Measurements from ENCODE around the gene MYDGF.

MYDGF gene

DNA sequence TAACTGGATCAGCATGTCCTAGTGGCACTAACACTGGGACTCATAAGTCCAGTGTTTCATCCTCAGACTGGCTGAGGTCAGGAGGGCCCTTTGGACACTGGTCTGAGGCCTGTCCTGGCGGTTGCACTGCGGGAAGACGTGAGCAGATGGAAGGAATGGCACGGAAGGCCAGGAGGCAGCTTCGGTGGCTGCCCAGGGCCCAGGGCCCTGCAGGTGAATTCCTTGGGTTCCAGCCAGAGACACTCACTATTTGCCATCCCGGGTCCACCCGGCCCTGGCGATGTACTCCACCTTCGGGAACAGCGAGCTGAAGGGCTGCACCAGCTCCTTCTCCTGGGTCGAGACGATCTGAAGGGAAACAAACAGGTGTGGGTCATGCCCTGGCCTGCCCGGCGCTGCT, 27.2 kb upstream of the MYDGF start:
- TF ChIP-seq GABPA (IDR thresholded peaks at IDR 0.05; ENCODE audit: low read depth), result no peak
- TF ChIP-seq, protein P1, sequence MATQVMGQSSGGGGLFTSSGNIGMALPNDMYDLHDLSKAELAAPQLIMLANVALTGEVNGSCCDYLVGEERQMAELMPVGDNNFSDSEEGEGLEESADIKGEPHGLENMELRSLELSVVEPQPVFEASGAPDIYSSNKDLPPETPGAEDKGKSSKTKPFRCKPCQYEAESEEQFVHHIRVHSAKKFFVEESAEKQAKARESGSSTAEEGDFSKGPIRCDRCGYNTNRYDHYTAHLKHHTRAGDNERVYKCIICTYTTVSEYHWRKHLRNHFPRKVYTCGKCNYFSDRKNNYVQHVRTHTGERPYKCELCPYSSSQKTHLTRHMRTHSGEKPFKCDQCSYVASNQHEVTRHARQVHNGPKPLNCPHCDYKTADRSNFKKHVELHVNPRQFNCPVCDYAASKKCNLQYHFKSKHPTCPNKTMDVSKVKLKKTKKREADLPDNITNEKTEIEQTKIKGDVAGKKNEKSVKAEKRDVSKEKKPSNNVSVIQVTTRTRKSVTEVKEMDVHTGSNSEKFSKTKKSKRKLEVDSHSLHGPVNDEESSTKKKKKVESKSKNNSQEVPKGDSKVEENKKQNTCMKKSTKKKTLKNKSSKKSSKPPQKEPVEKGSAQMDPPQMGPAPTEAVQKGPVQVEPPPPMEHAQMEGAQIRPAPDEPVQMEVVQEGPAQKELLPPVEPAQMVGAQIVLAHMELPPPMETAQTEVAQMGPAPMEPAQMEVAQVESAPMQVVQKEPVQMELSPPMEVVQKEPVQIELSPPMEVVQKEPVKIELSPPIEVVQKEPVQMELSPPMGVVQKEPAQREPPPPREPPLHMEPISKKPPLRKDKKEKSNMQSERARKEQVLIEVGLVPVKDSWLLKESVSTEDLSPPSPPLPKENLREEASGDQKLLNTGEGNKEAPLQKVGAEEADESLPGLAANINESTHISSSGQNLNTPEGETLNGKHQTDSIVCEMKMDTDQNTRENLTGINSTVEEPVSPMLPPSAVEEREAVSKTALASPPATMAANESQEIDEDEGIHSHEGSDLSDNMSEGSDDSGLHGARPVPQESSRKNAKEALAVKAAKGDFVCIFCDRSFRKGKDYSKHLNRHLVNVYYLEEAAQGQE (IDR thresholded peaks at IDR 0.05; ENCODE audit: insufficient replicate concordance, low read depth), result no peak
- TF ChIP-seq POLR2AphosphoS5 (IDR thresholded peaks at IDR 0.05; ENCODE audit: low read depth), result no peak
- TF ChIP-seq SPI1 (IDR thresholded peaks at IDR 0.05; ENCODE audit: borderline replicate concordance, low read depth), result no peak
- TF ChIP-seq, protein P2, sequence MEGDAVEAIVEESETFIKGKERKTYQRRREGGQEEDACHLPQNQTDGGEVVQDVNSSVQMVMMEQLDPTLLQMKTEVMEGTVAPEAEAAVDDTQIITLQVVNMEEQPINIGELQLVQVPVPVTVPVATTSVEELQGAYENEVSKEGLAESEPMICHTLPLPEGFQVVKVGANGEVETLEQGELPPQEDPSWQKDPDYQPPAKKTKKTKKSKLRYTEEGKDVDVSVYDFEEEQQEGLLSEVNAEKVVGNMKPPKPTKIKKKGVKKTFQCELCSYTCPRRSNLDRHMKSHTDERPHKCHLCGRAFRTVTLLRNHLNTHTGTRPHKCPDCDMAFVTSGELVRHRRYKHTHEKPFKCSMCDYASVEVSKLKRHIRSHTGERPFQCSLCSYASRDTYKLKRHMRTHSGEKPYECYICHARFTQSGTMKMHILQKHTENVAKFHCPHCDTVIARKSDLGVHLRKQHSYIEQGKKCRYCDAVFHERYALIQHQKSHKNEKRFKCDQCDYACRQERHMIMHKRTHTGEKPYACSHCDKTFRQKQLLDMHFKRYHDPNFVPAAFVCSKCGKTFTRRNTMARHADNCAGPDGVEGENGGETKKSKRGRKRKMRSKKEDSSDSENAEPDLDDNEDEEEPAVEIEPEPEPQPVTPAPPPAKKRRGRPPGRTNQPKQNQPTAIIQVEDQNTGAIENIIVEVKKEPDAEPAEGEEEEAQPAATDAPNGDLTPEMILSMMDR (IDR thresholded peaks at IDR 0.05; ENCODE audit: insufficient read depth, low read length), result no peak
- no peak for DNase-seq (ENCODE audit: low read depth in 1 of 2, low spot score in 1 of 2)
- Histone ChIP-seq H3K27me3 (ENCODE audit: insufficient read depth, poor library complexity, severe bottlenecking) (no peaks in the 10 kb centered on the region), H3K27ac (replicated peaks) (no peak overlapping the region), H3K4me3 (replicated peaks; ENCODE audit: insufficient read depth, low read length) (no peak overlapping the region)

DNA sequence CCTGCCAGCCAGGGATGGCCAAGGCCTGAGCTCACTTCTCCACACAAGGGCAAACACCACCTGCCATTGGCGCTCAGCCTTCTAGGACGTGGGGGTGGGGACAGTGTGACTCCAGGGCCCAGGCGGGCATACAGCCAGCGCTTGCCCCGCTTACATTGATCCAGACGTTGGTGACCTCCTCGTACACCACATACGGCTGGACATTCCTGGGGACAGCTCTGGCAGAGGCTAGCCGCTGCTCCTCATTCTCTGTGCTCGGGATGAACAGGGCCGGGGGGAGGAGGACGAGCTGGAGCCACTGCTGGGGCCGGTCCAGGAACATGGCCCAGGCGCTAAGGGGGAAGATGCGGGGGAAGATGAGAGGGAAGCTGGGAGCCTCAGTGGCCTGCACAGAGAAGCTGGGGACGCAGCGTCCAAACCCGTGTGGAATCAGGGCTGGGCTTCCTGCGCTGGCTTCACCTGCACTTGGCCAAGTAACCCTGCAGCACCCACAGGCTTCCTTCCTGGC, 25.1 kb upstream of the MYDGF start:
- TF ChIP-seq, protein P2 (IDR thresholded peaks at IDR 0.05; ENCODE audit: insufficient read depth, low read length), result no peak
- TF ChIP-seq POLR2AphosphoS5 (IDR thresholded peaks at IDR 0.05; ENCODE audit: low read depth) (no peak), GABPA (IDR thresholded peaks at IDR 0.05; ENCODE audit: low read depth) (no peak), SPI1 (IDR thresholded peaks at IDR 0.05; ENCODE audit: borderline replicate concordance, low read depth) (no peak)
- TF ChIP-seq, protein P1 (IDR thresholded peaks at IDR 0.05; ENCODE audit: insufficient replicate concordance, low read depth), result no peak
- H3K27me3 ChIP-seq (ENCODE audit: insufficient read depth, poor library complexity, severe bottlenecking), result no peaks in the 10 kb centered on the region
- H3K4me3 ChIP-seq (replicated peaks; ENCODE audit: insufficient read depth, low read length), result no peak overlapping the region
- DNase-seq (ENCODE audit: low read depth in 1 of 2, low spot score in 1 of 2), result no peak
- H3K27ac ChIP-seq (replicated peaks), result no peak overlapping the region

DNA sequence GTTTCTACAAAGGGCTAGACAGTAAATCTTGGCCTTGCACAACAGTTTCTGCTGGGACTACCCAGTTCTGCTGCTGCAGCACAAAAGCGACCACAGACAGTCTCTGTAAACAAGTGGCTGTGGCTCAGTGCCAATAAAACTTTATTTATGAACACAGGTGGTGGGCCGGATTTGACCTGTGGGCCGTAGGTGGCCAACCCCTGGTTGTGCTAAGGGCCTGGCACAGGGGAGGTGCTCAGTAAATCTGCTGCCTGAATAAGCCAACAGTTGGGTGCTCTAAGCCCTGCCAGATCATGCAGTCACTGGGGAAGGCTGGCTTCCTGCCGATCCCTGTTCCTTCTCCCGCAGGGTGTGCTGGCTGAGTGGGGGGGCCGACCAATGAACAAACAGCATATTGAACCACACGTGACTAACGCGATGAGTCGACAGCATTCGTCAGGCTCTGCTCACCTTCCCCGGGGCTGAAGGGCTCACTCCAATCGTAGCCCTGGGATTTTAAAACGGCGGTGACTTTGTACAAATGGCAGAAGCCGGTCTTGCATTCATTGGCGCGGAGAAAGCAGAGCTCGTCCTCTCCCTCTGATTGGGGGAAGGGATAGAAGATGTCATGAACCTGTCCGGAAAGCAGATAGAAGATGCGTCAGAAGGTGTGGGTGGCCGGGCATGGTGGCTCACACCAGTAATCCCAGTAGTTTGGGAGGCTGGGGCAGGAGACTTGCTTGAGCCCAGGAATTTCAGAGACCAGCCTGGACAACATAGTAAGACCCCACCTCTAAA, 24.3 kb upstream of the MYDGF start:
- no peak overlapping the region for H3K27ac ChIP-seq (replicated peaks)
- H3K27me3 ChIP-seq (ENCODE audit: insufficient read depth, poor library complexity, severe bottlenecking), result no peaks in the 10 kb centered on the region
- TF ChIP-seq GABPA (IDR thresholded peaks at IDR 0.05; ENCODE audit: low read depth) (no peak), SPI1 (IDR thresholded peaks at IDR 0.05; ENCODE audit: borderline replicate concordance, low read depth) (no peak), POLR2AphosphoS5 (IDR thresholded peaks at IDR 0.05; ENCODE audit: low read depth) (no peak)
- TF ChIP-seq, protein P1 (IDR thresholded peaks at IDR 0.05; ENCODE audit: insufficient replicate concordance, low read depth), result no peak
- TF ChIP-seq, protein P2 (IDR thresholded peaks at IDR 0.05; ENCODE audit: insufficient read depth, low read length), result no peak
- no peak overlapping the region for H3K4me3 ChIP-seq (replicated peaks; ENCODE audit: insufficient read depth, low read length)
- no peak for DNase-seq (ENCODE audit: low read depth in 1 of 2, low spot score in 1 of 2)
